K562 (cell line): ENCODE results near the gene HOPX. TPM values are rescaled to one million over a fixed set of nuclear protein-coding genes. Genes with fewer than 3 reads are reported as not detected.

Source experiments
- ARID1B ChIP-seq: fragments of 450-650 bp; IDR thresholded peaks from 2 replicates; pipeline ENCODE4 v1.6.1; 2016; ENCODE audit warnings: antibody characterized with exemption, mild to moderate bottlenecking, inconsistent platforms
- ARID3B ChIP-seq: fragments of 250-450 bp; sonication (Bioruptor Pico); IDR thresholded peaks from 2 replicates; pipeline ENCODE4 v1.4.0; 2020; ENCODE audit warnings: borderline replicate concordance
- CEBPZ ChIP-seq: fragments of 150-350 bp; IDR thresholded peaks from 2 replicates; pipeline ENCODE4 v1.6.1; 2014; ENCODE audit warnings: low read depth, mild to moderate bottlenecking, low read length, borderline replicate concordance
- CTBP1 ChIP-seq: fragments of 450-650 bp; IDR thresholded peaks from 2 replicates; pipeline ENCODE4 v1.6.1; 2016; ENCODE audit warnings: borderline replicate concordance
- EP300 ChIP-seq: IDR thresholded peaks from 2 replicates; pipeline ENCODE4 v1.6.1; 2012; ENCODE audit warnings: low read length, improper control_type of control experiment
- ETV5 ChIP-seq: sonication (generic); formaldehyde crosslinking; IDR thresholded peaks from 2 replicates; pipeline ENCODE4 v1.4.0; 2020; ENCODE audit warnings: low read depth, mild to moderate bottlenecking, missing genetic modification reagents
- HMBOX1 ChIP-seq: sonication (generic); IDR thresholded peaks from 2 replicates; pipeline ENCODE4 v1.6.1; 2016
- HOXB6 ChIP-seq: fragments of 250-450 bp; sonication (Bioruptor Pico); IDR thresholded peaks from 2 replicates; pipeline ENCODE4 v1.5.1; 2022; ENCODE audit warnings: mild to moderate bottlenecking, borderline replicate concordance
- JUND ChIP-seq, 2 experiments: IDR thresholded peaks; 2 replicates in 1 of 2; 3 replicates in 1 of 2; pipeline ENCODE4 v1.6.1; 2011; ENCODE audit warnings: borderline replicate concordance in 2 of 2, low read depth in 2 of 2, low read length in 2 of 2, improper control_type of control experiment in 1 of 2, missing biosample characterization in 1 of 2, missing genetic modification characterization in 1 of 2, missing genetic modification reagents in 1 of 2
- KDM2B ChIP-seq: fragments of 250-450 bp; sonication (Bioruptor Pico); IDR thresholded peaks from 2 replicates; pipeline ENCODE4 v1.8.0; 2021; ENCODE audit warnings: mild to moderate bottlenecking, moderate library complexity
- NCOA6 ChIP-seq: fragments of 450-650 bp; IDR thresholded peaks from 2 replicates; pipeline ENCODE4 v1.6.1; 2017; ENCODE audit warnings: mild to moderate bottlenecking
- SIN3A ChIP-seq, 2 experiments: fragments of 150-350 bp in 1 of 2; IDR thresholded peaks; 2 replicates each; pipeline ENCODE4 v1.6.1; 2011 to 2016; ENCODE audit warnings: borderline replicate concordance in 2 of 2, low read depth in 2 of 2, low read length in 2 of 2, mild to moderate bottlenecking in 2 of 2, moderate library complexity in 2 of 2; ENCODE audit not compliant: control insufficient read depth in 1 of 2
- SIX5 ChIP-seq, 2 experiments: IDR thresholded peaks; 2 replicates each; pipeline ENCODE4 v1.6.1; 2011; ENCODE audit warnings: low read length in 2 of 2, borderline replicate concordance in 1 of 2, low read depth in 1 of 2, mild to moderate bottlenecking in 1 of 2, moderate library complexity in 1 of 2; ENCODE audit not compliant: insufficient read depth in 1 of 2
- SMAD1 ChIP-seq: fragments of 150-350 bp; IDR thresholded peaks from 2 replicates; pipeline ENCODE4 v1.6.1; 2014; ENCODE audit warnings: low read length, low read depth; ENCODE audit not compliant: partially characterized antibody
- ZBTB2 ChIP-seq: fragments of 450-650 bp; IDR thresholded peaks from 2 replicates; pipeline ENCODE4 v1.6.1; 2016; ENCODE audit warnings: antibody characterized with exemption
- ZNF277 ChIP-seq: fragments of 250-450 bp; sonication (Bioruptor Pico); IDR thresholded peaks from 2 replicates; pipeline ENCODE4 v1.8.0; 2022; ENCODE audit warnings: inconsistent platforms, mild to moderate bottlenecking, moderate library complexity, borderline replicate concordance
- ZNF830 ChIP-seq: fragments of 250-450 bp; sonication (Bioruptor Pico); IDR thresholded peaks from 2 replicates; pipeline ENCODE4 v1.5.0; 2021; ENCODE audit warnings: mild to moderate bottlenecking
- ZSCAN29 ChIP-seq: fragments of 450-650 bp; IDR thresholded peaks from 2 replicates; pipeline ENCODE4 v1.6.1; 2017
- polyA plus RNA-seq, 8 experiments: library from polyadenylated mRNA; depleted of rRNA in 4 of 8; stranded (reverse) in 5 of 8; unstranded in 3 of 8; fragments of >200 nt; fragmentation: Nextera tagmentation in 2 of 8; fragmentation: Illumina TruSeq in 1 of 8; extraction: Ambion mirVana in 2 of 8; extraction: Trizol in 1 of 8; gene quantifications; 2 replicates each; pipeline versions ENCODE4 v1.2.1 to v1.2.3, GENCODE V29; 2011 to 2014; ENCODE audit warnings: inconsistent platforms in 1 of 8, missing spikeins in 1 of 8
- total RNA-seq, 7 experiments: library from RNA; depleted of rRNA in 6 of 7; stranded (reverse); fragments of >200 nt in 6 of 7; fragmentation: Illumina TruSeq in 2 of 7; extraction: Trizol in 2 of 7; gene quantifications; 2 replicates each; pipeline versions ENCODE4 v1.2.1 to v1.2.3, GENCODE V29; 2011 to 2021; ENCODE audit warnings: low replicate concordance in 1 of 7

HOPX gene
- total and polyA plus RNA-seq, 9 of the 15 experiments (the other 6 are each of a cell fraction or from before 2014, with no cell fraction given): 0.24 TPM; not detected in 8

- TF ChIP-seq ZBTB2: no peak
- no peak for TF ChIP-seq CEBPZ
- TF ChIP-seq SMAD1: no peak
- TF ChIP-seq JUND (IDR thresholded peaks at IDR 0.05; ENCODE audit: borderline replicate concordance, low read depth, low read length): 0 out of 2 replicates have a peak, but pooled peaks have one; percentile 19
- TF ChIP-seq JUND (tag; IDR thresholded peaks at IDR 0.05; ENCODE audit: borderline replicate concordance, low read depth, low read length): no peak; the same call in 2 of the 3 replicates
- peak; percentile 18; the same call in 1 of the 2 replicates for TF ChIP-seq ARID1B
- TF ChIP-seq CTBP1: 0 out of 2 replicates have a peak, but pooled peaks have one; percentile 31
- TF ChIP-seq ZSCAN29: no peak
- no peak for TF ChIP-seq ETV5 (CRISPR knock-in tag)
- TF ChIP-seq ZNF277 (CRISPR knock-in tag): no peak
- no peak for TF ChIP-seq EP300
- no peak for TF ChIP-seq ZNF830 (CRISPR knock-in tag)
- no peak for TF ChIP-seq SIX5 (IDR thresholded peaks at IDR 0.05; ENCODE audit: borderline replicate concordance in 1 of 2, insufficient read depth in 1 of 2, low read depth in 1 of 2, low read length in 2 of 2)
- TF ChIP-seq SIN3A (IDR thresholded peaks at IDR 0.05; ENCODE audit: borderline replicate concordance in 2 of 2, control insufficient read depth in 1 of 2, low read depth in 2 of 2, low read length in 2 of 2): no peak
- TF ChIP-seq ARID3B (CRISPR knock-in tag): no peak
- no peak for TF ChIP-seq NCOA6
- TF ChIP-seq KDM2B (CRISPR knock-in tag): no peak
- TF ChIP-seq HOXB6 (CRISPR knock-in tag): no peak
- TF ChIP-seq HMBOX1: no peak
These were observed 47.4 kb upstream of the HOPX start (continued) for GRCh38 chr4:56728512-56728911.
